Measurements from ENCODE around the gene MIA. TPM values are rescaled to one million over a fixed set of nuclear protein-coding genes. Genes with fewer than 3 reads are reported as not detected.
"Not testable (repeated sequence)": the region's sequence is repeated elsewhere in the genome, so short reads cannot be mapped to it uniquely, and the experiment has no call there.

The MIA gene
- polyA plus RNA-seq: not detected

GRCh38 chr19:40774916-40775631, at the start of gene MIA:
TSS of gene MIA (plus strand) at chr19:40775521. CDS start at chr19:40775543, 22 bp downstream.
- Mint-ChIP-seq H3K4me3 (peak within 1 kb of the TSS in 3 of 4 donors; percentile 60 to 68 (median 66)), H3K36me3 (peaks cover 15% of the 10 kb centered on the region), H3K9me3 (peaks cover 0 to 6% (median 0%) of the 10 kb centered on the region in 3 donors), H3K4me1 (peaks cover 24 to 34% (median 33%) of the 10 kb centered on the region in 3 donors), H3K27me3 (no peaks in the 10 kb centered on the region), H3K27ac (peak within 1 kb of the TSS in 1 of 3 donors; percentile 98)

GRCh38 chr19:40726279-40726678, 49.0 kb upstream of the MIA start:
- Mint-ChIP-seq H3K27me3 (no peaks in the 10 kb centered on the region), H3K36me3 (peaks cover 2% of the 10 kb centered on the region), H3K27ac (peak overlapping the region in 1 of 3 donors; percentile 10), H3K4me1 (peaks cover 0 to 9% (median 3%) of the 10 kb centered on the region in 3 donors), H3K9me3 (no peaks in the 10 kb centered on the region), H3K4me3 (no peak overlapping the region)

GRCh38 chr19:40730065-40730464, 45.3 kb upstream of the MIA start:
- H3K9me3 Mint-ChIP-seq, H3K4me1 Mint-ChIP-seq, H3K4me3 Mint-ChIP-seq, H3K27me3 Mint-ChIP-seq, H3K36me3 Mint-ChIP-seq, H3K27ac Mint-ChIP-seq: not testable (repeated sequence)

- H3K36me3 Mint-ChIP-seq, H3K9me3 Mint-ChIP-seq, H3K4me3 Mint-ChIP-seq, H3K27me3 Mint-ChIP-seq, H3K4me1 Mint-ChIP-seq: not testable (repeated sequence)
- peak overlapping the region in 1 of 3 donors; percentile 67 for H3K27ac Mint-ChIP-seq
Observed at GRCh38 chr19:40732304-40732703, 43.0 kb upstream of the MIA start.

- Mint-ChIP-seq H3K36me3 (peaks cover 8% of the 10 kb centered on the region), H3K27me3 (no peaks in the 10 kb centered on the region), H3K27ac (no peak overlapping the region), H3K4me3 (no peak overlapping the region), H3K4me1 (peaks cover 0 to 4% (median 0%) of the 10 kb centered on the region in 3 donors), H3K9me3 (no peaks in the 10 kb centered on the region)
Observed at GRCh38 chr19:40733149-40733548, 42.2 kb upstream of the MIA start.

- no peaks in the 10 kb centered on the region for H3K27me3 Mint-ChIP-seq
- no peak overlapping the region for H3K4me3 Mint-ChIP-seq
- peak overlapping the region in 2 of 3 donors; percentile 53 to 73 for H3K27ac Mint-ChIP-seq
- H3K36me3 Mint-ChIP-seq: peaks cover 10% of the 10 kb centered on the region
- no peaks in the 10 kb centered on the region for H3K9me3 Mint-ChIP-seq
- peaks cover 0 to 5% (median 4%) of the 10 kb centered on the region in 3 donors for H3K4me1 Mint-ChIP-seq
Observed at GRCh38 chr19:40735013-40735771, 40.1 kb upstream of the MIA start.

GRCh38 chr19:40736661-40737060, 38.7 kb upstream of the MIA start:
- H3K36me3 Mint-ChIP-seq: peaks cover 13% of the 10 kb centered on the region
- H3K4me3 Mint-ChIP-seq: no peak overlapping the region
- H3K4me1 Mint-ChIP-seq: peaks cover 0 to 5% (median 4%) of the 10 kb centered on the region in 3 donors
- H3K27ac Mint-ChIP-seq: no peak overlapping the region
- no peaks in the 10 kb centered on the region for H3K9me3 Mint-ChIP-seq
- no peaks in the 10 kb centered on the region for H3K27me3 Mint-ChIP-seq

- no peak overlapping the region for H3K27ac Mint-ChIP-seq
- H3K27me3 Mint-ChIP-seq: no peaks in the 10 kb centered on the region
- no peaks in the 10 kb centered on the region for H3K9me3 Mint-ChIP-seq
- peaks cover 13% of the 10 kb centered on the region for H3K36me3 Mint-ChIP-seq
- peaks cover 0 to 5% (median 4%) of the 10 kb centered on the region in 3 donors for H3K4me1 Mint-ChIP-seq
- H3K4me3 Mint-ChIP-seq: no peak overlapping the region
Observed at GRCh38 chr19:40737102-40737644, 38.1 kb upstream of the MIA start.

- no peak overlapping the region for H3K4me3 Mint-ChIP-seq
- peaks cover 0 to 5% (median 4%) of the 10 kb centered on the region in 3 donors for H3K4me1 Mint-ChIP-seq
- no peaks in the 10 kb centered on the region for H3K9me3 Mint-ChIP-seq
- peaks cover 13% of the 10 kb centered on the region for H3K36me3 Mint-ChIP-seq
- no peaks in the 10 kb centered on the region for H3K27me3 Mint-ChIP-seq
- no peak overlapping the region for H3K27ac Mint-ChIP-seq
Observed at GRCh38 chr19:40739030-40739839, 36.1 kb upstream of the MIA start.

GRCh38 chr19:40739871-40740703, 35.2 kb upstream of the MIA start:
- no peaks in the 10 kb centered on the region for H3K27me3 Mint-ChIP-seq
- H3K4me1 Mint-ChIP-seq: peaks cover 0 to 5% (median 4%) of the 10 kb centered on the region in 3 donors
- H3K27ac Mint-ChIP-seq: peak overlapping the region in 1 of 3 donors; percentile 58
- peaks cover 13% of the 10 kb centered on the region for H3K36me3 Mint-ChIP-seq
- H3K4me3 Mint-ChIP-seq: no peak overlapping the region
- H3K9me3 Mint-ChIP-seq: no peaks in the 10 kb centered on the region

- Mint-ChIP-seq H3K27me3 (no peaks in the 10 kb centered on the region), H3K27ac (peak overlapping the region in 1 of 3 donors; percentile 58), H3K4me1 (peaks cover 0 to 4% (median 1%) of the 10 kb centered on the region in 3 donors), H3K36me3 (peaks cover 9% of the 10 kb centered on the region), H3K9me3 (no peaks in the 10 kb centered on the region), H3K4me3 (no peak overlapping the region)
Observed at GRCh38 chr19:40740747-40741146, 34.6 kb upstream of the MIA start.

- Mint-ChIP-seq H3K36me3 (peaks cover 8% of the 10 kb centered on the region), H3K9me3 (no peaks in the 10 kb centered on the region), H3K27ac (peak overlapping the region in 2 of 3 donors; percentile 23 to 58), H3K4me3 (no peak overlapping the region), H3K27me3 (no peaks in the 10 kb centered on the region), H3K4me1 (peaks cover 0 to 4% (median 1%) of the 10 kb centered on the region in 3 donors)
Observed at GRCh38 chr19:40741527-40742390, 33.6 kb upstream of the MIA start.

- Mint-ChIP-seq H3K9me3 (no peaks in the 10 kb centered on the region), H3K4me3 (no peak overlapping the region), H3K27me3 (no peaks in the 10 kb centered on the region), H3K36me3 (peaks cover 8% of the 10 kb centered on the region), H3K27ac (peak overlapping the region in 1 of 3 donors; percentile 13), H3K4me1 (peaks cover 0 to 4% (median 1%) of the 10 kb centered on the region in 3 donors)
Observed at GRCh38 chr19:40742477-40742876, 32.8 kb upstream of the MIA start.
